PC-3 (cell line): Measurements from ENCODE around the gene ZNF524. TPM values are rescaled to one million over a fixed set of nuclear protein-coding genes. Genes with fewer than 3 reads are reported as not detected.
A peak's percentile ranks its signal among the peaks of the same experiment; 100 is the strongest.

Source experiments
- ATAC-seq: fragments of 200-7000 bp; cut with Tn5 transposase; 2 replicates; pipeline ENCODE4 v1.9.1; 2020; ENCODE audit warnings: mild to moderate bottlenecking, moderate library complexity
- BruUV-seq: library from RNA; stranded (reverse); fragments of 400-500 nt; replicated peaks from 2 replicates; lab custom pipeline; 2021; lab: Mats Ljungman, UMichigan
- CTCF ChIA-PET: fragments of 300-600 bp; sonication (Branson Sonifier 250); formaldehyde crosslinking; loops from one replicate; lab custom pipeline; 2022; ENCODE audit warnings: antibody characterized with exemption; lab: Charles Lee
- POLR2A ChIA-PET: fragments of 300-600 bp; sonication (Branson Sonifier 250); formaldehyde crosslinking; loops from one replicate; lab custom pipeline; 2022; ENCODE audit warnings: antibody characterized with exemption; ENCODE audit not compliant: unreplicated experiment; lab: Charles Lee
- DNase-seq: peaks from one replicate; pipeline ENCODE4 v3.0.0-alpha.2; 2015
- H2AFZ ChIP-seq: fragments of 300-600 bp; sonication (generic); 2 replicates; pipeline ENCODE4 v1.6.0; 2016; ENCODE audit warnings: antibody characterized with exemption, low read length
- H3F3A ChIP-seq: fragments of 300-600 bp; sonication (generic); one replicate; pipeline ENCODE4 v1.6.0; 2017; ENCODE audit warnings: antibody characterized with exemption, low read length, control low read depth, mild to moderate bottlenecking; ENCODE audit not compliant: unreplicated experiment
- H3K27ac ChIP-seq: fragments of 300-600 bp; sonication (generic); 2 replicates; pipeline ENCODE4 v1.5.1; 2016; ENCODE audit warnings: mild to moderate bottlenecking, low read length
- H3K27me3 ChIP-seq: fragments of 300-600 bp; sonication (generic); 2 replicates; pipeline ENCODE4 v1.6.1; 2016; ENCODE audit warnings: low read length, mixed read lengths
- H3K36me3 ChIP-seq: fragments of 300-600 bp; sonication (generic); 2 replicates; pipeline ENCODE4 v1.6.1; 2016; ENCODE audit warnings: low read depth, mixed run types, low read length, mixed read lengths
- H3K4me1 ChIP-seq: fragments of 300-600 bp; sonication (generic); 2 replicates; pipeline ENCODE4 v1.5.1; 2016; ENCODE audit warnings: low read length; ENCODE audit not compliant: insufficient read depth
- H3K4me2 ChIP-seq: fragments of 300-600 bp; sonication (generic); 2 replicates; pipeline ENCODE4 v1.6.0; 2016; ENCODE audit warnings: low read length
- H3K4me3 ChIP-seq: fragments of 300-600 bp; sonication (generic); 2 replicates; pipeline ENCODE4 v1.5.1; 2016; ENCODE audit warnings: mild to moderate bottlenecking, low read length, mixed read lengths
- H3K79me2 ChIP-seq: fragments of 300-600 bp; sonication (generic); 2 replicates; pipeline ENCODE4 v1.6.1; 2017; ENCODE audit warnings: low read length, mixed read lengths
- H3K9ac ChIP-seq: fragments of 300-600 bp; sonication (generic); 2 replicates; pipeline ENCODE4 v1.6.0; 2016; ENCODE audit warnings: mild to moderate bottlenecking, low read length
- H3K9me2 ChIP-seq: fragments of 300-600 bp; sonication (generic); replicated peaks from 2 replicates; pipeline ENCODE4 v1.6.1; 2016; ENCODE audit warnings: mixed run types, low read length, mixed read lengths
- H3K9me3 ChIP-seq: fragments of 300-600 bp; sonication (generic); 2 replicates; pipeline ENCODE4 v1.6.1; 2016; ENCODE audit warnings: low read length, mixed read lengths
- H4K20me1 ChIP-seq: fragments of 300-600 bp; sonication (generic); 2 replicates; pipeline ENCODE4 v1.6.1; 2016; ENCODE audit warnings: low read length, mixed read lengths
- EZH2 ChIP-seq: fragments of 300-600 bp; sonication (generic); IDR thresholded peaks from one replicate; pipeline ENCODE4 v1.6.1; 2017; ENCODE audit warnings: antibody characterized with exemption, mild to moderate bottlenecking, low read length; ENCODE audit not compliant: unreplicated experiment
- EZH2phosphoT487 ChIP-seq: fragments of 300-600 bp; sonication (generic); IDR thresholded peaks from 2 replicates; pipeline ENCODE4 v1.6.1; 2018; ENCODE audit warnings: mild to moderate bottlenecking, antibody characterized with exemption, low read length, borderline replicate concordance
- intact Hi-C: fragments of 100-400 bp; cut with micrococcal nuclease; formaldehyde crosslinking; loops from 2 replicates; pipeline ENCODE4 v1.9.0; 2023
- total RNA-seq: library from RNA; depleted of rRNA; stranded (reverse); fragments of >200 nt; gene quantifications from 2 replicates; pipeline ENCODE4 v1.2.3, GENCODE V29; 2014
- TF ChIP-seq, protein P1 (sequence below): fragments of 300-600 bp; sonication (generic); conservative IDR thresholded peaks from 2 replicates; pipeline ENCODE4 v1.5.1; 2017; ENCODE audit warnings: antibody characterized with exemption, low read depth, mild to moderate bottlenecking, low read length

Gene ZNF524
- total RNA-seq, 1 experiment from 2014 or later, result 27.7 TPM

DNA sequence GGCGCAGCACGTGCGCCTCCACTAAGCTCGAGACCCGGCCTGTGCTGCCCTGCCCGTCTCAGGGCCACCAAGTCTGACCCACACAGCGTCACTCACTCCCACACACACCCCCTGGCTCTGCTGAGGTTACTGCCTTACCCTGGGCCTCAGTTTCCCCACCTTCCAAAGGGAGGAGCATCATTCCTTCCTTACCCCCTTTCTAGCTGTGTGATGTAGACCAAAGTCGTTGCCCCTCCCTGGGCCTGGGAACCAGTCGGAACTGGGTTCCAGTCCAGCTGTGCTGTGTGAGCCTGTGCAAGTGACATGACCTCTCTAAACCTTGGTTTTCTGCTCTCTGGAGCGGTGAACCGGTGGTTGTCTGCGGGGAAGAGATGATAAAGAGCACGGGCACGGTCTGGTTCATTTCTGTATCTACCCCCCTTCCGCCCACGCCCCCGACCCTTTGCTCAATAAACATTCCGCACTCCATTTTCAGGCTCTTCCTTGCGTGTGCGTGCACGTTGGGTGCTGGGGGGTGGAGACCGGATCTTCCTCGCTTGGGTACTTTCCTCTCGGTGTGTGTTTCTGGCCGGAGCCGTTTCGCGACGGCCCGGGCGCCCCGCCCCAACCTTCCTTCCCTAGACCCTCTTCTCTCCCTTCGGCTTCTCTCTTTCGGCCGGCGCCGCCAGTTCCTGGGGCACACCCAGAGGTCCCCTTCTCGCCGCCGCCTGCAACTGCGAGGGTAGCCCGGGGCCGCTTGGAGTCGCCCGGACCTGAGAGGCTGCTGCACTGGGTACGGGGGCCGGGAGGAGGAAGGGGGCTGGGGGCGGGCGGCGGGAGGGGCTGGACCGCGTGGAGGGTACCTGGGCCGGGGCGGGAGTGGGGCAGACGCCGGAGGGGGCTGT lies 43.2 kb downstream of the ZNF524 start, which contains the start of gene ZNF581:
Gene ZNF581, plus strand, starts transcription at position 647 of the 884 bp plus-strand sequence. CDS start 923 bp downstream, outside the sequence.
- TF ChIP-seq EZH2phosphoT487 (no peak), EZH2 (no peak)
- TF ChIP-seq, protein P1, sequence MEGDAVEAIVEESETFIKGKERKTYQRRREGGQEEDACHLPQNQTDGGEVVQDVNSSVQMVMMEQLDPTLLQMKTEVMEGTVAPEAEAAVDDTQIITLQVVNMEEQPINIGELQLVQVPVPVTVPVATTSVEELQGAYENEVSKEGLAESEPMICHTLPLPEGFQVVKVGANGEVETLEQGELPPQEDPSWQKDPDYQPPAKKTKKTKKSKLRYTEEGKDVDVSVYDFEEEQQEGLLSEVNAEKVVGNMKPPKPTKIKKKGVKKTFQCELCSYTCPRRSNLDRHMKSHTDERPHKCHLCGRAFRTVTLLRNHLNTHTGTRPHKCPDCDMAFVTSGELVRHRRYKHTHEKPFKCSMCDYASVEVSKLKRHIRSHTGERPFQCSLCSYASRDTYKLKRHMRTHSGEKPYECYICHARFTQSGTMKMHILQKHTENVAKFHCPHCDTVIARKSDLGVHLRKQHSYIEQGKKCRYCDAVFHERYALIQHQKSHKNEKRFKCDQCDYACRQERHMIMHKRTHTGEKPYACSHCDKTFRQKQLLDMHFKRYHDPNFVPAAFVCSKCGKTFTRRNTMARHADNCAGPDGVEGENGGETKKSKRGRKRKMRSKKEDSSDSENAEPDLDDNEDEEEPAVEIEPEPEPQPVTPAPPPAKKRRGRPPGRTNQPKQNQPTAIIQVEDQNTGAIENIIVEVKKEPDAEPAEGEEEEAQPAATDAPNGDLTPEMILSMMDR, result no peak

DNA sequence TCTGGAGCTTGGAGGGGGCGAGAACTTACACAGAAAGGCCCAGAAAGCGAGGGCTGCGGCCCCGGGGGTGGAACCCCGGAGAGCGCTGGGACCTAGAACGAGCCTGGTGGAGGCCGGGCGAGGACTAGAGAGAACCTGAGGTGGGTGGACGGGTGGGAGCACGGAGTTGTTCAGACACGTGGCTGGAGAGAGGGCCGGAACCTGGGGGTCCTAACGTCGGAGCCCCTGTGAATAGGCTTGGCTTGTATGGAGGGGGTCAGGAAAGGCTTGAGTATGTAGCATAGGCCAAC lies 43.7 kb downstream of the ZNF524 start:
- TF ChIP-seq EZH2 (no peak), EZH2phosphoT487 (no peak)
- TF ChIP-seq, protein P1, result no peak
- H3K9me2 ChIP-seq, result no peaks in the 10 kb centered on the region
- intact Hi-C loops, result no loop called here
- DNase-seq, result no peak
- H3K4me3 ChIP-seq, result peak overlapping the region; percentile 96
- H3K27me3 ChIP-seq, result no peaks in the 10 kb centered on the region
- peaks cover 14% of the 10 kb centered on the region for H3K36me3 ChIP-seq
- peaks cover 9% of the 10 kb centered on the region for H3F3A ChIP-seq
- no TSS peak for BruUV-seq
- POLR2A ChIA-PET, result no interaction called here
- H3K9ac ChIP-seq, result peak overlapping the region; percentile 95
- peak overlapping the region; percentile 53; the same call in 1 of the 2 replicates for H3K27ac ChIP-seq
- no peak overlapping the region for H2AFZ ChIP-seq
- peaks cover 67% of the 10 kb centered on the region for H3K79me2 ChIP-seq
- H3K4me2 ChIP-seq, result peak overlapping the region; percentile 85
- H3K9me3 ChIP-seq, result no peaks in the 10 kb centered on the region
- peaks cover 46% of the 10 kb centered on the region for H3K4me1 ChIP-seq
- H4K20me1 ChIP-seq, result 0 out of 2 replicates have a peak, but pooled peaks cover 4% of the 10 kb centered on the region
- CTCF ChIA-PET, result no interaction called here
- ATAC-seq, result no peak

More for the DNA sequence above, 43.2 kb downstream of the ZNF524 start, which contains the start of gene ZNF581:
- intact Hi-C loops, result no loop called here
- Histone ChIP-seq H2AFZ (peak within 1 kb of the TSS; percentile 56), H3K9me3 (no peaks in the 10 kb centered on the region), H3K9ac (peak within 1 kb of the TSS; percentile 95), H3K79me2 (peaks cover 67% of the 10 kb centered on the region), H4K20me1 (0 out of 2 replicates have a peak, but pooled peaks cover 4% of the 10 kb centered on the region), H3K4me1 (peaks cover 42% of the 10 kb centered on the region), H3K4me2 (peak within 1 kb of the TSS; percentile 85), H3K36me3 (peaks cover 14% of the 10 kb centered on the region), H3K27me3 (no peaks in the 10 kb centered on the region), H3K4me3 (peak within 1 kb of the TSS; percentile 96), H3K27ac (peak within 1 kb of the TSS; percentile 53), H3K9me2 (no peaks in the 10 kb centered on the region), H3F3A (peaks cover 9% of the 10 kb centered on the region)
- peak; percentile 31 for ATAC-seq
- peak; percentile 90 for DNase-seq
- CTCF ChIA-PET, result interaction anchor here (0.8 to 1.5 kb wide), 2 partner anchors 11 kb away, joined by 3 to 6 read pairs; partner anchors contain the start of gene U2AF2
- BruUV-seq, result no TSS peak
- POLR2A ChIA-PET, result no interaction called here
